DOHH2 (cell line): ENCODE data around the gene LKAAEAR1.

Experiments used
- CTCF ChIP-seq: fragments of 200-600 bp; sonication (generic); IDR thresholded peaks from one replicate; pipeline ENCODE4 v1.5.1; 2014; ENCODE audit warnings: antibody characterized with exemption, mild to moderate bottlenecking, low read depth, low read length; ENCODE audit not compliant: poor library complexity, severe bottlenecking
- EZH2phosphoT487 ChIP-seq: fragments of 200-600 bp; sonication (generic); IDR thresholded peaks from 2 replicates; pipeline ENCODE4 v1.6.1; 2017; ENCODE audit warnings: borderline replicate concordance, mild to moderate bottlenecking, antibody characterized with exemption, low read length, moderate library complexity, mixed read lengths

DNA sequence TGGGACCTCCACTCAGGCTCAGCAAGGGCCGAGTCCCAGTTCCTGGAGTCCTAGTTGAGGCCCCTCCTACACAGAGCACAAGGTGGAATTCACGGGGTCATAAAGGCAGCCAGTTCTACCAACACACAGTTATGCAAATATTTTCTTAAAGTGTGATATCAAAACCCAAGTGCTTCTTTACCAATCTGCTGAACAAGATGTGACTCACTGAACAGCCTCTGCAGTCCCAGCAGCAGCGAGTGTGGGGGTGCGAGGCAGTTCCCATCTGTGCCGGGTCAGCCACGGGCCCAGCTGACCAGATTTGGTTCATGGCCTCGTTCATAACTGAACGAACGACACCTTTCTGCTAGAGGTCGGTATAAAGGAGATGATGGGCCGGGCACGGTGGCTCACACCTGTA lies 25.7 kb downstream of the LKAAEAR1 start:
- no peak for TF ChIP-seq CTCF
- TF ChIP-seq EZH2phosphoT487 = no peak
